ENCODE data around the gene MRPL4.
"Not testable (repeated sequence)": the region's sequence is repeated elsewhere in the genome, so short reads cannot be mapped to it uniquely, and the experiment has no call there.

MRPL4 gene

DNA sequence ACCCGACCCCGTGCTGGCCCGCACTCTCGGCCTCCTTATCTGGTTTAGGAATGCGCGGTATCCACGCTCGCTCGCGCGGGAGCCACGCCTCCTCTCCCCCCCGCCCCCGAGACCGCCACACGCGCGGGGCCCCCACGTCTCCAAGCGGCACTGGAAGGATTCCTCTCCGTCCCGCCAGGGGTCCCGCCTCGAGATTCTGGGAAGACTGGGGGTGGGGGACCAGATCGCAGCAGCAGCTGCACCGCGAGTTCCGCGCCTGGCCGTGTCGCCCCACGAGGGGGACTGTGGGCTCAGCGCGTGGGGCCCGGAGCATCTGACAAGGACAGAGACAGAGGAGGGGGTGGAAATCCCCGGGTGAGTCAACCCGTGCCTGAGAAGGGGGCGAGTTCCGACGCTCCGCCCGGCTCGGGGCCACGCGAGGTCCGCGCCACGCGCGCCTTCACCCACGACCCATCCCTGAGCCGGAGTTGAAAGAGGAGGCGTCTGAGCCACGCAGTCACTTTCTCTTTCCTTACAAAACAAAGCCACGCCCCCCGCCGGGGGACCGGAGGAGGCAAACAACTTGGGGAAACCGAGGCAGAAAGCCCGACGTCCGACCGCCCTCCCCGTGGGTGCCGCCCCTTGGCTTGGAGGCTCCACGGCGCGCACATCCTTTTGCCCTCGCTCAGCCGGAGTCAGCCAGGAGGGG lies 21.7 kb upstream of the MRPL4 start:
- DNase-seq (ENCODE audit: low read depth in 2 of 2) = peak; percentile 17 to 25

GRCh38 chr19:10230861-10231611 lies 21.0 kb upstream of the MRPL4 start, which contains the start of gene S1PR2:
S1PR2 (minus strand) TSS chr19:10231331; CDS start chr19:10224905, 6,426 bp downstream.
- DNase-seq (ENCODE audit: low read depth in 2 of 2) = peak; percentile 58 to 60

DNA sequence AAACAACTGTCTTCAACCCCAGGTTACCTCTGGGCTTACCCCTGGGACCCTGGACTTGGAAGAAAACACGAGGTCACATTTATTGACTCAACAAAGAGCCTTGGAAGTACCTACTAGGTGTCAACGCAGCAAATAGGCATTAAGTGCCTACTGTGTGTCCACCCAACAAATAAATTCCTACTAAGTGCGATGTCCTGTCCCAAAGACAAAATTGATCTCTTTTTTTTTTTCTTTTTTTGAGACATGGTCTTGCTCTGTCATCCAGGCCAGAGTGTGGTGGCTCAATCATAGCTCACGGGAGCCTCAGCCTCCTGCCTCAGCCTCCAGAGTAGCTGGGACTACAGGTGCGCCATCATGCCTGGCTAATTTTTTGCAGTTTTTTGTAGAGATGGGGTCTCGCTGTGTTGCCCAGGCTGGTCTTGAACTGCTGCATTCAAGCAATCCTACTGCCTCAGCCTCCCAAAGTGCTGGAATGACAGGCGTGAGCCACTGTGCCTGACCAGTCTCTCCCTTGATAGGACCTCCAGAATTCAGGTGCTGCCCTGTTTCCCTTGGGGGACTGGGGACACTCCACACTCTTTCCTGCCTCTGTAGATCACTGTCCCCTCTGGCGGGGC lies 20.3 kb upstream of the MRPL4 start:
- no peak for DNase-seq (ENCODE audit: low read depth in 2 of 2)

DNA sequence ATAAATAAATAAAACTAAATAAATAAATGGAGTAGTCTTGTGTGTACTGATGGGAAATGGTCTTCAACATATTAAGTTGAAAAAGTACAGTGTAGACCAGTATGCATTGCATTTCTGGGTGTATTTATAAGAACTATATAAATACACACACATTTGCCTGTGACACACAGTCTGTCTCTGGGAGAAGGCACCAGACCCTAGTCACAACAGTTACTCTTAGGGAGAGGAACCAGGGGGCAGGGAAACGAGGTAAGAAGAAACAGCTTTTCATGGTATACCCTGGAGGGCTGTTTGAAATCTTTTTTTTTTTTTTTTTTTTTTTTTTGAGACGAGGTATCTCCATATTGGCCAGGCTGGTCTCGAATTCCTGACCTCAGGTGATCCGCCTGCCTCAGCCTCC lies 18.1 kb upstream of the MRPL4 start:
- no peak for DNase-seq (ENCODE audit: low read depth in 2 of 2)

GRCh38 chr19:10235003-10235402 lies 17.0 kb upstream of the MRPL4 start:
- DNase-seq (ENCODE audit: low read depth in 2 of 2) = no peak

GRCh38 chr19:10235409-10235808 lies 16.6 kb upstream of the MRPL4 start:
- DNase-seq (ENCODE audit: low read depth in 2 of 2) = not testable (repeated sequence)

DNA sequence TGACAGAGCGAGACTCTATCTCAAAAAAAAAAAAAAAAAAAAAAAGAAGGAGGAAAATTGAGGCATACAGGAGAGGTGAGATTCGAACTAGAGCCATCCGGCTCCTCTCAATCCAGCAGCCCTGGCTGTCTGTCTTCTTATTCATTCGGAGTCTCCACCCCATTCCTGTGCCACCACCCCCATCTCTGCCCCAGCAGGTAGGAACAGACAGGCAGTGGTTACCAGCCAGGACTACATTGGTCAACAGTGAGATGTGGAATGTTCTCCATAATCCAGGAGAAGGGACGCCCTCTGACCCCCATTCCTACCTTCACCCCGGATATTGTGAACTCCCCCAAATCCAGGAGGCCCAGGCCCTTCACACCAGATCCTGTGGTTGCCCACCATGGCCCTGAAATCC lies 14.3 kb upstream of the MRPL4 start:
- no peak for DNase-seq (ENCODE audit: low read depth in 2 of 2)

GRCh38 chr19:10238172-10238783 lies 13.7 kb upstream of the MRPL4 start:
- no peak for DNase-seq (ENCODE audit: low read depth in 2 of 2)

GRCh38 chr19:10241826-10242449 lies 10.1 kb upstream of the MRPL4 start:
- not testable (repeated sequence) for DNase-seq (ENCODE audit: low read depth in 2 of 2)

DNA sequence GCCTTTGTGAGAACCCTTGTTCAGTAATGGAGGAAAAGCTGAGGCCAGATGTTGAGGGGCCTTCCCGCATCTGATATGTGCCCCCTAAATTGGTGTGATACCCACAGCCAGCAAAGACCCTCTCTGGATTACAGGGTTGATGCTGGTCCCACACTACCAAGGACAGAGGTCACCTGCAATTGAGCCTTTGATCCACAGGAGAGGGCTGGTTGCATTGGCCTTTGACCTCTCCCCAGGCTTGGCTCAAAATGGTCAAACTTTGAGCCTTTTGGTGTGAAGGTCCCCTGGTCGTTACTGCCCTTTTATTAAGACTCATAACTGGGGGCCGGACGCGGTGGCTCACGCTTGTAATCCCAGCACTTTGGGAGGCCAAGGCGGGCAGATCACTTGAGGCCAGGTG lies 8.4 kb upstream of the MRPL4 start:
- no peak for DNase-seq (ENCODE audit: low read depth in 2 of 2)

GRCh38 chr19:10245189-10245939 lies 6.7 kb upstream of the MRPL4 start:
- no peak for DNase-seq (ENCODE audit: low read depth in 2 of 2)

DNA sequence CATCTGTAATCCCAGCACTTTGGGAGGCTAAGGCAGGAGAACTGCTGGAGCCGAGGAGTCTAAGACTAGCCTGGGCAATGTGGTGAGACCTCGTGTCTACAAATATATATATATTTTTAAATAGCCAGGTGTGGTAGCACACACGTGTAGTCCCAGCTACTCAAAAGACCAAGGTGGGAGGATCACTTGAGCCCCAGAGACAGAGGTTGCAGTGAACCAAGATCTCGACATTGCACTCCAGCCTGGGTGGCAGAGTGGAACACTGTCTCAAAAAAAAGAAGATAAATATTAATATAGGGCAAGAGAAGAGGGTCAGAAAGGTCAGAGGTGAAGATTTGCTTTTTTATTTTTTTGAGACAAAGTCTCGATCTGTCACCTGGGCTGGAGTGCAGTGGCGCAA lies 5.5 kb upstream of the MRPL4 start:
- DNase-seq (ENCODE audit: low read depth in 2 of 2) = no peak

DNA sequence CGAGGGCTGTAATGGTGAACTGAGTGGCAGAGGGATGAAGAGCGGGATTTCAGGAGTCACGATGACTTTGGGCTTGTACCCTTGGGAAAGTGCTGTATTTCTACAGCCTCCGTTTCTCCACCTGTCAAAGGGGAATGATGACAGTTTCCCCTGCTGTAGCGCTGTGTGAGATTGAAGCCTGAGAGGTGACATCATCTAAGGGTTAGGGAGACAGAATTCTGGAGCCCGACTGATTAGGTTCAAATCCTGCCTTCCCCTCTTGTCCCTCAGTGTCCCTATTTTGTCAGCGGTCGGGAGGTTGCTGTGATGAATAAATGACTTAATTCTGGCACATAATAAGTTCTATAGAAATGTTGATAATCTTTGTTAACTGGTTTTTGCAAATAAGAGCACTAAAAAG lies 693 bp downstream of the MRPL4 start:
- DNase-seq (ENCODE audit: low read depth in 2 of 2) = no peak

- DNase-seq (ENCODE audit: low read depth in 2 of 2) = no peak
These were observed 2.2 kb downstream of the MRPL4 start for GRCh38 chr19:10254244-10254643.

GRCh38 chr19:10255358-10255757 lies 3.3 kb downstream of the MRPL4 start:
- no peak for DNase-seq (ENCODE audit: low read depth in 2 of 2)

DNA sequence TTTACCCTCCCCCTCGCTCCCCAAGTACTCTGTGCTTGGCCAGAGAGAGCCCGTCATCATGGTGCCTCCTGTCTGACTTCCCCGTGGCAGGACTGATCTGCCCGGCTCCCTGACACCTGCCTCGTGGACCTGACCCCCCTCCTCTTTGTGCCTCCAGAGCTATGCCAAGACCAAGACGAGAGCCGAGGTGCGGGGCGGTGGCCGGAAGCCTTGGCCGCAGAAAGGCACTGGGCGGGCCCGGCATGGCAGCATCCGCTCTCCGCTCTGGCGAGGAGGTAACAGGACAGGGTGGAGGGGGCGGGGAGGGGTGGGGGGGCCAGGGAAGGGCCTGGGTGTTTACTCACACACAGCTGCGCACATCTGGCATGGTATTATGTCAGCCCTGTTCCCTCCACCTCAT lies 4.5 kb downstream of the MRPL4 start:
- DNase-seq (ENCODE audit: low read depth in 2 of 2) = no peak

DNA sequence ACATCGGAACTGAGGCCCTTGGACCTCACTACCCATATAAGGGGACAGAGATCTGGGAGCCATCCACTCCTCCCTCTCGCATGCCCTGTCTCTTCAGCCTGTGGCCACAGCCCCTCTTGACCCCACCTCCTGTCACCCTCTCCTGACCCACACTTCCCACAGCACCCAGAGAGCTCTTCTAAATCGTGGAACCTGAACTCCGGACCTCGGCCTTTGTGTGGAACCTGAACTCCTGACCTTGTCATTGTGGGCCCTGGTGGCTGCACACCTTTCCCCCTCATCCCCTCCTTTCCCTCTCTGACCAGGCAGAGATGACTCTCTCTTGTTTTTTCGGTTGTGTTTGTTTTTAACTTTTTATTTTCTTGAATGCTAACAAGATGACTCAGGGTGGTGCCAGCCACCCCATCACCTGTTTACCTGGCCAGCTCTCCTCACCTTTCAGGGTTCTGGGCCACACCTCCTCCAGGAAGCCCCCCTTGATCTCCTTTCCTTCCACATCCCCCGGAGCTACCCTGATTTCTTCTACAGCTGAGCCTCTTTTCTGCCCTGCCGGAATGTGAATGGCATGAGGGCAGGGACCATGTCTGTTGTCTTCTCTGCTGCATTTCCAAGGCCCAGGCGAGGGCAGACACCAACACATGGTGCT lies 5.1 kb downstream of the MRPL4 start:
- DNase-seq (ENCODE audit: low read depth in 2 of 2) = no peak

- no peak for DNase-seq (ENCODE audit: low read depth in 2 of 2)
These were observed 6.2 kb downstream of the MRPL4 start for GRCh38 chr19:10258080-10258710.

DNA sequence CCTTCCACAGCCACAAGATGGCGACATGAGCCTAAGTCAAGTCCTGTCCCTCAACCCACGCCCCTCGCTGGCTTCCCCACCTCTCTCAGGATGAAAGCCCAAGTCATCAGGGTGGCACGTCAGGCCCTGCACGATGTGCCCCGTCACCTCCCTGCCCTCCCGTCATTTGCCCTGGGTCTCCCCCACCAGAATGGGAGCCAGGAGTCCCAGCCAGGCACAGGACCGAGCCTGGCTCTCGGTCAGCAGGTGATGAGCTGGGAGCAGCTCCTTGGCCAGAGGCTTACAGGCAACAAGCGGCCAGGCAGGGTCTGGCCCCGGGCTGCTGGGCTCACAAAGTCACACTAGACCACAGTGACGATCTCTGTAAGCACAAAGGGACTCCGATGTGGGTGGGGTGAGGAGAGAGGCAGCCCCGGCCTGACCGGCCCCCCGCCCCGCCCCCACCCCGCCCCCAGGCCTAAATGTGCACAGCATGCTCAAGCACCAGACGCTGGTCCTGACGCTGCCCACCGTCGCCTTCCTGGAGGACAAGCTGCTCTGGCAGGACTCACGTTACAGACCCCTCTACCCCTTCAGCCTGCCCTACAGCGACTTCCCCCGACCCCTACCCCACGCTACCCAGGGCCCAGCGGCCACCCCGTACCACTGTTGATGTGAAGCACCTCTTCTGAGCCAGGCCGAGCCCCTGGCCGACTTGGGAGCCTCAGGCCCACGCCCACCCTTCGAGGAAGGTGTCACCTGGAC lies 7.3 kb downstream of the MRPL4 start:
- DNase-seq (ENCODE audit: low read depth in 2 of 2) = peak; percentile 83 to 95

Measured in stimulated activated CD8-positive, alpha-beta memory T cell treated with anti-CD3 and anti-CD28 coated beads, Interleukin-2, amount 100 ng/mL, for 48 hours (primary cell).